ENCODE data around the gene AGK. TPM values are rescaled to one million over a fixed set of nuclear protein-coding genes. Genes with fewer than 3 reads are reported as not detected.
"Not testable (repeated sequence)": the region's sequence is repeated elsewhere in the genome, so short reads cannot be mapped to it uniquely, and the experiment has no call there.

The AGK gene
- total RNA-seq, 3 donors from 2014 or later, result 79.9 to 94.5 (median 90.2) TPM

DNA sequence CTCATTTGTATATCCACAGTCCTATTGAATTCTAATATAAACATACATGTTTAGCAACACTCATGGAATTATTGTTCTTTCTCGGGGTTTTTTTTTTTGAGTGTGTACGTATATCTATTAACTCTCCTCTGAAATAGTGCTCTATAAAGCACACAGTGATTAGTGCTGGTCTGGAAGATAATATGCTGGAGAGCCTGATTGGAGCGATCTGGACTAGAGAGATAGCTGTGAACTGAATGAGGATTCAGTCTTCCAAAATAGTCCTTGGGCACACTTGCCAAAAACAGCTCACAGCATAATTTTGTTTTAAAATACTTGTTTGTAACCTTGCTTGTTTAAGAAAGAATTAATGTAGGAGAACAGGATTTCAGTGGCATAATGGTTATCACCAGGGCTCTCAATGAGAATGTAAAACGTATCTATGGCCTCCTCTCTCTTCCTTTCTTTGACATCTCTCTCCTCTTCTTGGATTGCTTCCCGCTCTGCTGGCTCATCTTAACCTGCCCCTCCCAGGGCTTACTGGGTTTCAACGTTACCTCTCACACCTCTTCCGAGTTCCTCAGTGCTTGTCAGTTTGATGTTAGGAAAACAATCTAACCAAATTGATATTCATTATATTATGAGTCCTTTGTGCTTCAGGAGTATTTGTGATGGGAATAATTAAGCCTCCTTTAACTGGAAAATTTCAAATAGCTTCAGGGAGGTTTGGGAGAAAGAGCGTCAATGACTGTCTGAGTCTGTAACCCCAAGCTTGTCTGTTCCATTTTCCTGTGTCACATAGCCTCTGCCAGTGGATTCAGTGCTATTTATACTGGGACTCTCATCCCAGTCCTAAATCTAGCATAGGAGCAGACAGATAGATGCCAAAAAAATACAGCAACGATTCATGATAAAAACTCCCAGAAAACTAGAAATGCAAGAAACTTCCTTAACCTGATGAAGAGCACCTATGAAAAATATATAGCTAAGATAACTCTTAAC lies 16.2 kb upstream of the AGK start:
- Mint-ChIP-seq H3K9me3 (no peaks in the 10 kb centered on the region), H3K27me3 (ENCODE audit: low read depth) (peaks cover 34% of the 10 kb centered on the region), H3K36me3 (ENCODE audit: insufficient read depth) (no peaks in the 10 kb centered on the region), H3K4me3 (no peak overlapping the region), H3K4me1 (ENCODE audit: low read depth) (peaks cover 2% of the 10 kb centered on the region)
- DNase-seq (no peak), ATAC-seq (no peak)

GRCh38 chr7:141537906-141538305 lies 13.3 kb upstream of the AGK start:
- Mint-ChIP-seq H3K4me3 (no peak overlapping the region), H3K27me3 (ENCODE audit: low read depth) (peaks cover 29% of the 10 kb centered on the region), H3K4me1 (ENCODE audit: low read depth) (peaks cover 2% of the 10 kb centered on the region), H3K9me3 (no peaks in the 10 kb centered on the region), H3K36me3 (ENCODE audit: insufficient read depth) (no peaks in the 10 kb centered on the region)
- DNase-seq, result no peak
- ATAC-seq, result no peak

- Mint-ChIP-seq H3K36me3 (ENCODE audit: insufficient read depth) (no peaks in the 10 kb centered on the region), H3K9me3 (no peaks in the 10 kb centered on the region), H3K27me3 (ENCODE audit: low read depth) (peaks cover 12% of the 10 kb centered on the region), H3K4me1 (ENCODE audit: low read depth) (no peaks in the 10 kb centered on the region), H3K4me3 (no peak overlapping the region)
- DNase-seq, result no peak
- no peak for ATAC-seq
Observed at GRCh38 chr7:141541375-141541774, 9.8 kb upstream of the AGK start.

DNA sequence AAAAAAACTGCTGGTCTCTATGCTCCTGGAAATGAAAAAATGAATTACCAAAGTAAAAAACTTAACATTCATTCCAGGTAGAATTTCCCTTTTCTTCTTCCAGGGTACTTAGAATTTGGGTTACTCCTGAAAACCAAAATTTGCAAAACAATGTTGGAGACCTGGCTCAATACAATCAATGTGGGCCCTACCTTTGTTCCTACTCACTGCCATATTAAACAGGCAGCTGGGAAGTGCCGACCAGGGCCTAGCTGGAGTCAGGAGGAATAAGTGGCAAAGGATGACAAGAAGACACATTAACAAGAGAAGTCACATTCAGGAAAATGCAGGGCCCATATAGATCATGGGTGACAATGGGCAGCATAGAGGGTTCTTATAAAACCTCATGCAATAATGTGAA lies 6.4 kb upstream of the AGK start:
- no peaks in the 10 kb centered on the region for H3K27me3 Mint-ChIP-seq (ENCODE audit: low read depth)
- H3K4me3 Mint-ChIP-seq, result no peak overlapping the region
- DNase-seq, result no peak
- H3K9me3 Mint-ChIP-seq, result no peaks in the 10 kb centered on the region
- peaks cover 1% of the 10 kb centered on the region for H3K4me1 Mint-ChIP-seq (ENCODE audit: low read depth)
- no peaks in the 10 kb centered on the region for H3K36me3 Mint-ChIP-seq (ENCODE audit: insufficient read depth)
- ATAC-seq, result no peak

- peak overlapping the region; percentile 86 for H3K4me3 Mint-ChIP-seq
Observed at GRCh38 chr7:141549582-141549981, 1.6 kb upstream of the AGK start.

GRCh38 chr7:141550386-141551093 lies 670 bp upstream of the AGK start:
- Mint-ChIP-seq H3K36me3 (ENCODE audit: insufficient read depth) (peaks cover 22% of the 10 kb centered on the region), H3K27me3 (ENCODE audit: low read depth) (no peaks in the 10 kb centered on the region), H3K9me3 (no peaks in the 10 kb centered on the region), H3K4me1 (ENCODE audit: low read depth) (peaks cover 29% of the 10 kb centered on the region), H3K4me3 (peak overlapping the region; percentile 86)
- ATAC-seq, result no peak
- no peak for DNase-seq

More at GRCh38 chr7:141549582-141549981, 1.6 kb upstream of the AGK start:
- Mint-ChIP-seq H3K9me3 (no peaks in the 10 kb centered on the region), H3K27me3 (ENCODE audit: low read depth) (no peaks in the 10 kb centered on the region), H3K4me1 (ENCODE audit: low read depth) (peaks cover 28% of the 10 kb centered on the region), H3K36me3 (ENCODE audit: insufficient read depth) (peaks cover 13% of the 10 kb centered on the region)
- ATAC-seq (no peak), DNase-seq (no peak)

DNA sequence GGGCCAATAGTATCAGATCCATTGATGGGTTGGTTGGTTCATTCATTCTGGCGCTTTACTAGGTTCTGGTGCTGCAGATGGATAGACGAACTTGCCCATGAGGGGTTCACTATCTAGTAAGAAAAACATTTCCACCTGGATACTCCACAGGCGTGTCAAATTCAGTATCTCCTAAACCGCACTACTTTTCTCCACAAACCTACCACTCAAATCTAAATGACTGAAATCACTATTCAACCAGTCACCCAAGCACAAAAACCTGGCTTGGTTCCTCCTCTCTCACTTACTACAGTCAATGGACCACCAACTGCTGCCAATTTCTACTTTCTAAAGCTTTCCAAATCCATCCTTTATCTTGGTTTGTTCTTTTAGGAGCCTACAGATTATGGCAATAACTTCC lies 572 bp downstream of the AGK start:
- ATAC-seq (peak; percentile 24 to 45), DNase-seq (no peak)
- no peaks in the 10 kb centered on the region for H3K27me3 Mint-ChIP-seq (ENCODE audit: low read depth)
- peaks cover 36% of the 10 kb centered on the region for H3K4me1 Mint-ChIP-seq (ENCODE audit: low read depth)
- H3K36me3 Mint-ChIP-seq (ENCODE audit: insufficient read depth), result peaks cover 32% of the 10 kb centered on the region
- peak overlapping the region; percentile 86 for H3K4me3 Mint-ChIP-seq
- H3K9me3 Mint-ChIP-seq, result no peaks in the 10 kb centered on the region

GRCh38 chr7:141557360-141557759 lies 6.2 kb downstream of the AGK start:
- Mint-ChIP-seq H3K4me3 (peak overlapping the region; percentile 47), H3K36me3 (ENCODE audit: insufficient read depth) (peaks cover 57% of the 10 kb centered on the region)
- DNase-seq, result no peak

DNA sequence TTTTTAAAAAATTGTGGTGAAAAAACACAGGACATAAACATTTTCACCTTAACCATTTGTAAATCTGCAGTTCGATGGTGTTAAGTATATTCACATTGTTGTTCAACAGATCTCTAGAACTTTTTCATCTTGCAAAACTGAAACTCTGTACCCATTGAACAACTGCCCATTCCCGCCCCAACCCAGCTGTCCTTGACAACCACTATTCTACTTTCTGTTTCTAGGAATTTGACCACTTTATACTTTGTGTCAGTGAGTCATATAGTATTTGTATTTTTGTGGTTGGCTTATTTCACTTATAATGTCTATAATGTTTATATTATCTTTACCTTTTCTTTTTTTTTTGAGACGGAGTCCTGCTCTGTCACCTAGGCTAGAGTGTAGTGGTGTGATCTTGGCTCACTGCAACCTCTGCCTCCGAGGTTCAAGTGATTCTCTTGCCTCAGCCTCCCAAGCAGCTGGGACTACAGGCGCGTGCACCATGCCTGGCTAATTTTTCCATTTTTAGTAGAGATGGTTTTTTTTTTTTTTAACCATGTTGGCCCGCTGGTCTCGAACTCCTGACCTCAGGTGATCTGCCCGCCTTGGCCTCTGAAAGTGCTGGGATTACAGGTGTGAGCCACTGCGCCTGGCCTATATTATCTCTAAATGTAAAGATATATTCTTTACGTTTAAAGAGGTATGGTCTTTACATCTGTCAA lies 6.8 kb downstream of the AGK start:
- DNase-seq; H3K9me3 Mint-ChIP-seq; H3K27me3 Mint-ChIP-seq (ENCODE audit: low read depth): not testable (repeated sequence)
- Mint-ChIP-seq H3K4me3 (peak overlapping the region; percentile 47), H3K36me3 (ENCODE audit: insufficient read depth) (peaks cover 52% of the 10 kb centered on the region), H3K4me1 (ENCODE audit: low read depth) (peaks cover 58% of the 10 kb centered on the region)
- ATAC-seq, result peak in 1 of 2 donors; percentile 21

More at GRCh38 chr7:141557360-141557759, 6.2 kb downstream of the AGK start:
- ATAC-seq, result no peak
- H3K27me3 Mint-ChIP-seq (ENCODE audit: low read depth), result no peaks in the 10 kb centered on the region
- peaks cover 3% of the 10 kb centered on the region for H3K9me3 Mint-ChIP-seq
- H3K4me1 Mint-ChIP-seq (ENCODE audit: low read depth), result peaks cover 59% of the 10 kb centered on the region

DNA sequence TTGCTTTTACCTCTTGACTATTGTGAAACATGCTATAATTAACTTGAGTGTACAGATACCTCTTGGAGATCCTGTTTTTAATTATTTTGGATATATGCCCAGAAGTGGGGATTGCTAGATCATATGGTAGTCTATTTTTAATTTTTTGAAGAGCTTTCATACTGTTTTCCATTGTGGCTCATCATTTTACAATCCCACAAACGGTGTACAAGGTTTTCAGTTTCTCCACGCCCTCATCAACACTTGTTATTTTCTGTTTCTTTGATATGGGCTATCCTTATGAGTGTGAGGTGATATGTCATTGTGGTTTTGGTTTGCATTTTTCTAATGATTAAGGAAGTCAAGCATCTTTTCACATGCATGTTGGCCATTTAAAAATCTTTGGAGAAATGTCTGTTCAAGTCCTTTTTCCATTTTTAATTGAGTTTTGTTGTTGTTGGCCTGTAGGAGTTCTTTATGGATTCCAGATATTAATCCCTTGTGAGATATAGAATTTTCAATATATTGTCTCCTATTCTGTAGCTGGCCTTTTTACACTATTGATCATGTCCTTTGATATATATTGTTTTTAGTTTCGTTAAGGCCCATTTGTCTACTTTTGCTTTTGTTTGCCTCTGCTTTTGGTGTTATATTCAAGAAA lies 7.5 kb downstream of the AGK start:
- ATAC-seq, result peak; percentile 95 to 99
- no peaks in the 10 kb centered on the region for H3K27me3 Mint-ChIP-seq (ENCODE audit: low read depth)
- peaks cover 4% of the 10 kb centered on the region for H3K9me3 Mint-ChIP-seq
- H3K36me3 Mint-ChIP-seq (ENCODE audit: insufficient read depth), result peaks cover 54% of the 10 kb centered on the region
- DNase-seq, result no peak
- peaks cover 58% of the 10 kb centered on the region for H3K4me1 Mint-ChIP-seq (ENCODE audit: low read depth)
- H3K4me3 Mint-ChIP-seq, result peak overlapping the region; percentile 12

DNA sequence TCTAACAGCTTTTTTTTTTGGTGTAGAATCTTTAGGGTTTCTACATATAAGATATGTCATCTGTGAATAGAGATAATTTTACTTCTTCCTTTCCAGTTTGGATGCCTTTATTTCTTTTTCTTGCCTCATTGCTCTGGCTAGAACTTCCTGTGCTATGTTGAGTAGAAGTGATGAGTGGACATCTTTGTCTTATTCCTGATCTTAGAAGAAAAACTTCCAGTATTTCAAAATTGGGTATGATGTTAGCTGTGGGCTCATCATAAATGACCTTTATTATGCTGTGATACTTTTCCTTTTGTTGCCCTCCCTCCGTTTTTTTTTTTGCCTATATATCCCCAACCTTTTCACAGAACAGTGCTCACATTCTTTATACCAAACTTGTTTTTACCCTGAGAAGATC lies 8.8 kb downstream of the AGK start:
- no peak for DNase-seq
- ATAC-seq, result no peak
- no peaks in the 10 kb centered on the region for H3K27me3 Mint-ChIP-seq (ENCODE audit: low read depth)
- peaks cover 70% of the 10 kb centered on the region for H3K4me1 Mint-ChIP-seq (ENCODE audit: low read depth)
- H3K4me3 Mint-ChIP-seq, result no peak overlapping the region
- H3K36me3 Mint-ChIP-seq (ENCODE audit: insufficient read depth), result peaks cover 62% of the 10 kb centered on the region
- H3K9me3 Mint-ChIP-seq, result peaks cover 10% of the 10 kb centered on the region

DNA sequence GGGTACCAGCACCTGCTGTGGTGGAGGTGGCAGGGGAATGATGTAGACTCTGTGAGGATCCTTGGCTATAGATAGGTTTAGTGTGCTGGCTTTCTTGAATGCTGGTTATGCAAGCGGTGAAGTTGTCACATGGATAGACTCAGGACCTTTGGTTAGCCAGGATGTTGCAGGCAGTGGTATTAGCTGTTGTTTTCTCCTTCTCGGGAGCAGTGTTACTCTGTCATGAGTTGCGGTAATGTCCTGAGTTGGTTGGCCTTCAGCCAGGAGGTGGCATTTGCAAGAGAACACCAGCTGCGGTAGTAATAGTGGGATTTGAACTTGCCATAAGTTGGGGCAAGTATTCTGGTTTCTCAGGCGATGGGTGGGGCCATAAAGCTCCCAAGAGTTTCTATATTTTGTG lies 10.8 kb downstream of the AGK start:
- DNase-seq, result no peak
- Mint-ChIP-seq H3K27me3 (ENCODE audit: low read depth) (no peaks in the 10 kb centered on the region), H3K4me1 (ENCODE audit: low read depth) (peaks cover 65% of the 10 kb centered on the region), H3K4me3 (no peak overlapping the region), H3K36me3 (ENCODE audit: insufficient read depth) (peaks cover 61% of the 10 kb centered on the region), H3K9me3 (peaks cover 10% of the 10 kb centered on the region)
- ATAC-seq, result no peak

DNA sequence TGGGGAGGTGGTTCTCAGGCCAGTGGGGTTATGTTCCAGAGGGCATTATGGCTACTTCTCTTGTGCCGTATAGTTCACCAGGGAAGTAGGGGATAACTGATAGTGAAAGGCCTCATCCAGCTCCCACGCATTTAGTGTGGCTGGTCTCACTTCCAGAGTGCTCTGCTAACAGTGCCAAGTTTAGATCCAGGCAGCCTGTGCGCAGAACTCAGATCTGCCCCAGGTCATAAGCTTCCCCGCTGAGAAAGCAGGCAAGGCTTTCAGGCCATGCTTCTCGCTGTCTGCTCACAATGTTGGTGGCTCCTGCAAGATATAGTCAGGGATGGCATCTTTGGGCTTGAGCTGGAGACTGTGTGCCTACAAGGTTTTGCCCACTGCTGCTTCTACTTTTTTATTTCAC lies 11.3 kb downstream of the AGK start:
- Mint-ChIP-seq H3K4me3 (no peak overlapping the region), H3K4me1 (ENCODE audit: low read depth) (peaks cover 61% of the 10 kb centered on the region), H3K9me3 (peaks cover 9% of the 10 kb centered on the region), H3K36me3 (ENCODE audit: insufficient read depth) (peaks cover 60% of the 10 kb centered on the region), H3K27me3 (ENCODE audit: low read depth) (no peaks in the 10 kb centered on the region)
- ATAC-seq (no peak), DNase-seq (no peak)

GRCh38 chr7:141562972-141563371 lies 11.8 kb downstream of the AGK start:
- Mint-ChIP-seq H3K36me3 (ENCODE audit: insufficient read depth) (peaks cover 60% of the 10 kb centered on the region), H3K4me1 (ENCODE audit: low read depth) (peaks cover 57% of the 10 kb centered on the region), H3K4me3 (no peak overlapping the region), H3K27me3 (ENCODE audit: low read depth) (no peaks in the 10 kb centered on the region), H3K9me3 (peaks cover 7% of the 10 kb centered on the region)
- ATAC-seq, result no peak
- no peak for DNase-seq

Data from activated T-cell treated with anti-CD3 and anti-CD28 coated beads, Interleukin-2, amount 50 U/mL, for 4 hours (primary cell).